Loucy (cell line): ENCODE measurements around the gene MGLL.

Experiments
- H2AFZ ChIP-seq: fragments of 200-600 bp; sonication (generic); 2 replicates; pipeline ENCODE4 v1.6.0; 2016; ENCODE audit warnings: antibody characterized with exemption, mild to moderate bottlenecking, low read length, moderate library complexity
- H3F3A ChIP-seq: fragments of 200-600 bp; 2 replicates; pipeline ENCODE4 v1.6.0; 2016; ENCODE audit warnings: antibody characterized with exemption, low read depth, mild to moderate bottlenecking
- H3K27me3 ChIP-seq: fragments of 200-600 bp; sonication (generic); 2 replicates; pipeline ENCODE4 v1.6.1; 2014; ENCODE audit warnings: low read length, mild to moderate bottlenecking; ENCODE audit not compliant: insufficient read depth, poor library complexity, severe bottlenecking
- H3K36me3 ChIP-seq: fragments of 200-600 bp; sonication (generic); 2 replicates; pipeline ENCODE4 v1.6.1; 2016; ENCODE audit warnings: low read length; ENCODE audit not compliant: insufficient read depth
- H3K4me1 ChIP-seq: fragments of 200-600 bp; sonication (generic); 2 replicates; pipeline ENCODE4 v1.5.1; 2014; ENCODE audit warnings: low read length, mild to moderate bottlenecking; ENCODE audit not compliant: insufficient read depth, poor library complexity, severe bottlenecking
- H3K4me2 ChIP-seq: fragments of 200-600 bp; sonication (generic); 2 replicates; pipeline ENCODE4 v1.6.0; 2014; ENCODE audit warnings: antibody characterized with exemption, low read length, low read depth, mild to moderate bottlenecking; ENCODE audit not compliant: poor library complexity, severe bottlenecking
- H3K4me3 ChIP-seq: fragments of 200-600 bp; sonication (generic); 2 replicates; pipeline ENCODE4 v1.5.1; 2014; ENCODE audit warnings: low read length, mild to moderate bottlenecking, mixed read lengths; ENCODE audit not compliant: poor library complexity, severe bottlenecking
- H3K79me2 ChIP-seq: fragments of 200-600 bp; sonication (generic); 2 replicates; pipeline ENCODE4 v1.6.1; 2014; ENCODE audit warnings: low read length; ENCODE audit not compliant: insufficient read depth
- H3K9ac ChIP-seq: fragments of 200-600 bp; sonication (generic); 2 replicates; pipeline ENCODE4 v1.6.0; 2014; ENCODE audit warnings: mild to moderate bottlenecking, low read depth, low read length, moderate library complexity; ENCODE audit not compliant: poor library complexity, severe bottlenecking
- H3K9me2 ChIP-seq: fragments of 200-600 bp; sonication (generic); replicated peaks from 2 replicates; pipeline ENCODE4 v1.6.1; 2016; ENCODE audit warnings: low read depth, low read length, mixed read lengths
- H3K9me3 ChIP-seq: fragments of 200-600 bp; sonication (generic); 2 replicates; pipeline ENCODE4 v1.6.1; 2014; ENCODE audit warnings: mild to moderate bottlenecking, antibody characterized with exemption, low read length, low read depth; ENCODE audit not compliant: insufficient read depth
- H4K20me1 ChIP-seq: fragments of 200-600 bp; sonication (generic); 2 replicates; pipeline ENCODE4 v1.6.0; 2014; ENCODE audit warnings: antibody characterized with exemption, low read length, mild to moderate bottlenecking; ENCODE audit not compliant: insufficient read depth, poor library complexity, severe bottlenecking
- EZH2phosphoT487 ChIP-seq: fragments of 200-600 bp; IDR thresholded peaks from 2 replicates; pipeline ENCODE4 v1.6.1; 2018; ENCODE audit warnings: antibody characterized with exemption, mild to moderate bottlenecking, moderate library complexity, borderline replicate concordance
- TF ChIP-seq, protein P1 (sequence below): fragments of 200-600 bp; sonication (generic); conservative IDR thresholded peaks from 2 replicates; pipeline ENCODE4 v1.5.1; 2014; ENCODE audit warnings: mild to moderate bottlenecking, antibody characterized with exemption, low read length

MGLL gene

DNA sequence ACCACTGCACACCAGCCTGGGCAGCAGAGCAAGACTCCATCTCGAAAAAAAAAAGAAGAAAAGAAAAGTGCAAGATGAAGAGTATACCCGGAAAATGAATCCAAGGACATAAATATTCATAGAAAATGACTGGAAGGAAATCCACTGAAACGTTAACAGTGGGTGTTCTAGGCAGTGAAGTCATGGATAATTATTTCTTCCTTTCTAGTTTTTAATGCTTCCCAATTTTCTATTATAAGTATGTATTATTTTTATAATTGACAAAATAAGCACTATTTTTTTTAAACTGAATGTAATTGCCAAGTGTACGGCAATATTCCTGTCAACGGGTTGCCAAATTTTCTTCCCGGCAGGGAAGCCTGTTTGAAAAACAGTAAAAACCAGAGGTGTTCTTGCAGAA, 37.4 kb upstream of the MGLL start:
- no peaks in the 10 kb centered on the region for H3K36me3 ChIP-seq
- H3K4me3 ChIP-seq = no peak overlapping the region
- no peak overlapping the region for H2AFZ ChIP-seq
- no peaks in the 10 kb centered on the region for H3K79me2 ChIP-seq
- H3K27me3 ChIP-seq = no peaks in the 10 kb centered on the region
- no peaks in the 10 kb centered on the region for H4K20me1 ChIP-seq
- H3K9me3 ChIP-seq = no peaks in the 10 kb centered on the region
- peaks cover 11% of the 10 kb centered on the region for H3K4me1 ChIP-seq
- TF ChIP-seq EZH2phosphoT487 = no peak
- TF ChIP-seq, protein P1, sequence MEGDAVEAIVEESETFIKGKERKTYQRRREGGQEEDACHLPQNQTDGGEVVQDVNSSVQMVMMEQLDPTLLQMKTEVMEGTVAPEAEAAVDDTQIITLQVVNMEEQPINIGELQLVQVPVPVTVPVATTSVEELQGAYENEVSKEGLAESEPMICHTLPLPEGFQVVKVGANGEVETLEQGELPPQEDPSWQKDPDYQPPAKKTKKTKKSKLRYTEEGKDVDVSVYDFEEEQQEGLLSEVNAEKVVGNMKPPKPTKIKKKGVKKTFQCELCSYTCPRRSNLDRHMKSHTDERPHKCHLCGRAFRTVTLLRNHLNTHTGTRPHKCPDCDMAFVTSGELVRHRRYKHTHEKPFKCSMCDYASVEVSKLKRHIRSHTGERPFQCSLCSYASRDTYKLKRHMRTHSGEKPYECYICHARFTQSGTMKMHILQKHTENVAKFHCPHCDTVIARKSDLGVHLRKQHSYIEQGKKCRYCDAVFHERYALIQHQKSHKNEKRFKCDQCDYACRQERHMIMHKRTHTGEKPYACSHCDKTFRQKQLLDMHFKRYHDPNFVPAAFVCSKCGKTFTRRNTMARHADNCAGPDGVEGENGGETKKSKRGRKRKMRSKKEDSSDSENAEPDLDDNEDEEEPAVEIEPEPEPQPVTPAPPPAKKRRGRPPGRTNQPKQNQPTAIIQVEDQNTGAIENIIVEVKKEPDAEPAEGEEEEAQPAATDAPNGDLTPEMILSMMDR = no peak
- H3K4me2 ChIP-seq = no peak overlapping the region
- H3F3A ChIP-seq = no peaks in the 10 kb centered on the region
- no peak overlapping the region for H3K9ac ChIP-seq
- H3K9me2 ChIP-seq = no peaks in the 10 kb centered on the region

DNA sequence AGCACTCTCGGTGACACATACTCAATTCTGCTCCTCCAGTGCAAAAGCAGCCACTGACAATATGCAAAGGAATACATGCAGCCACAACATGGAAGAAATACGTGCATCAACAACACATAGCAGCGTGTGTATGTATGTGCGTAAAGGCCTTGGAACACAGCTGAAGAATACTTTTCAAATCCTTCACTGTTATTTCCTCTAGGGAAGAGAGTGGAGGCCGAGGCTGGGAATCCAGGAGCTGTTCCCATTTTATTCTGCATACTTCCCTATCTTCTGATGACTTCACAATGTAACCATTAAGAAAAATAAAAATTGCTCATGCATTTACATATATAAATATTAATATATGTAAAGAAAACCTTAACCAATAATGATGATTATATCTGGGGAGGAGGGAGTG, 36.6 kb upstream of the MGLL start:
- Histone ChIP-seq H3K9ac (no peak overlapping the region), H4K20me1 (no peaks in the 10 kb centered on the region), H2AFZ (no peak overlapping the region), H3K27me3 (no peaks in the 10 kb centered on the region), H3K36me3 (no peaks in the 10 kb centered on the region), H3K4me1 (peaks cover 11% of the 10 kb centered on the region), H3K9me2 (no peaks in the 10 kb centered on the region), H3K9me3 (no peaks in the 10 kb centered on the region), H3K4me2 (no peak overlapping the region), H3F3A (no peaks in the 10 kb centered on the region), H3K79me2 (no peaks in the 10 kb centered on the region), H3K4me3 (no peak overlapping the region)
- TF ChIP-seq, protein P1 = no peak
- TF ChIP-seq EZH2phosphoT487 = no peak

DNA sequence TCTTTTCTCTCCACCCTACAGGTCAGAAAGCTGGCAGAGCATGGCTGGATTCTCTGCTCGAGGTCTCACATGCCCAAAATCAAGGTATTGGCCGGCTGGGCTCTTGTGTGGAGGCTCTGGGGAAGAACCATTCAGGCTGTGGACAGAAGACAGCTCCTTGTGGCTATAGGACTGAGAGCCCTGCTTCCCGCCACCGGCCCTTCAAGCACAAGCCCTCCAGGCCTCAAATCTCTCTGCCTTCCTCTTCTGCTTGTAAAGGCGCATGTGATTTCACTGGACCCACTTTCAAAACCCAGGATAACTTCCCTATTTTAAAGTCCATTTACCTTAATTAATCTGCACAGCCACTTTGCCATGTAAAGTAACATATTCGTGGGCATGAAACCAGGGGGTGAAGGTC, 36.2 kb upstream of the MGLL start:
- H3K9me3 ChIP-seq = no peaks in the 10 kb centered on the region
- no peak overlapping the region for H2AFZ ChIP-seq
- H3K36me3 ChIP-seq = no peaks in the 10 kb centered on the region
- H3K27me3 ChIP-seq = no peaks in the 10 kb centered on the region
- H4K20me1 ChIP-seq = no peaks in the 10 kb centered on the region
- H3K4me1 ChIP-seq = peaks cover 11% of the 10 kb centered on the region
- no peaks in the 10 kb centered on the region for H3K9me2 ChIP-seq
- H3K9ac ChIP-seq = no peak overlapping the region
- H3K4me3 ChIP-seq = no peak overlapping the region
- H3F3A ChIP-seq = no peaks in the 10 kb centered on the region
- no peak overlapping the region for H3K4me2 ChIP-seq
- TF ChIP-seq, protein P1 = no peak
- TF ChIP-seq EZH2phosphoT487 = no peak
- H3K79me2 ChIP-seq = no peaks in the 10 kb centered on the region
